CD4-positive, alpha-beta T cell treated with Interferon alpha-2 for 1 hour (primary cell): ENCODE data around the gene ZNF331.
"Not testable (repeated sequence)": the region's sequence is repeated elsewhere in the genome, so short reads cannot be mapped to it uniquely, and the experiment has no call there.

Experiments
- DNase-seq, 2 donors: peaks; one replicate each; pipeline ENCODE4 v3.0.0-alpha.2; 2020 to 2022

Gene ZNF331

DNA sequence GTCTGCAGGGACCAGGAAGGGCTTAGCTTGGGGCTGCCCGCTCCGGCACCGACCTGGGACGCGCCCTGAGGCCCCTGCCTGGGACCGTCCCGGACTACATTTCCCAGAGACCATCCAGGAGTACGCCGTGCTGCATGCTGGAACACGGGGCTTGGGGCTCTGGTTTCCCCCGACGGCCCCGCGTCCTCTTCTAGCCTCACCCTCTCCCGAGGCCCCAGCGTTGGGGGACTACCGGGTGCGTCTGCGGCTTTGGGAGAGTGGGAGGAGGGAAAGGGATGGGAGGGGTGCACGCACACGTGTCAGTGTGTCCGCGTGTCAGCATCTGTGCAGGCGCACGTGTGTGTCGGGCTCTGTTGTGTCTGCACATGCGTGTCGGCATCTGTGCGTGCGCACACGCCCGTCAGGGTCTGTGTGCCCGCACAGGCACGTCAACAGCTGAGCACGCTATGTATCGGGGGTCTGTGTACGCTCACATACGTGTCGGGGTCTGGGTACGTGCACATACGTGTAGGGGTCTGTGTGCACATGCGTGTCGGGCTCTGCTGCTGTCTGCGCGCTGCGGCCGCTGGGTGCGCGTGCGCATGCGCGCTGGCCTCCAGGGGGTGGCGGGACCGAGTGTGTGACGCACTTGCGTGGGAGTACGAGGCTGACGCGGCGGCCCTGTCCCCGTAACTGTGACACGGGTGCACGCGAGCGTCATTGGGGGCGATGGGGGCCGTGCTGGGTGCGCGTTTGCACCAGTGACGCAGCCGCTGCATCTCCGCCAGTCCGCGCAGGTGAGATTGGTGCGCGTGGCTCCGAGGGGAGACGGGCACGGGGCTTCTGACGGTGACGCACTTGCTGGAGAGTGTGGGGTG lies at the start of gene ZNF331:
Gene ZNF331 (plus strand): TSS at position 625 of the 857 bp plus-strand sequence. CDS start 31,232 bp downstream, outside the sequence.
- DNase-seq = peak; percentile 93 to 94

DNA sequence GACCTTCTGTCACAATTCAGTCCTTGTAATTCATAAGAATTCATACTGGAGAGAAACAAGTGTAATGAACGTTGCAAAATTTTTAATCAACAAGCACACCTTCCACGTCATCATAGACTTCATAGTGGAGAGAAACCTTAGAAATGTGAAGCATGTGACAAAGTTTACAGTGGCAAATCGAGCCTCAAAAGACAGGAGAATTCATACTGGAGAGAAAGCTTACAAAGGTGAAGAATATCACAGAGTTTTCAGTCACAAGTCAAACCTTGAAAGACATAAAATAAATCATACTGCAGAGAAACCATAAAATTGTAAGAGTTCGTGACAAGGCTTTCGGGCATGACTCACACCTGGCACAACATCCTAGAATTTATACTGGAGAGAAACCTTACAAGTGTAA lies 45.8 kb upstream of the ZNF331 start:
- no peak for DNase-seq

DNA sequence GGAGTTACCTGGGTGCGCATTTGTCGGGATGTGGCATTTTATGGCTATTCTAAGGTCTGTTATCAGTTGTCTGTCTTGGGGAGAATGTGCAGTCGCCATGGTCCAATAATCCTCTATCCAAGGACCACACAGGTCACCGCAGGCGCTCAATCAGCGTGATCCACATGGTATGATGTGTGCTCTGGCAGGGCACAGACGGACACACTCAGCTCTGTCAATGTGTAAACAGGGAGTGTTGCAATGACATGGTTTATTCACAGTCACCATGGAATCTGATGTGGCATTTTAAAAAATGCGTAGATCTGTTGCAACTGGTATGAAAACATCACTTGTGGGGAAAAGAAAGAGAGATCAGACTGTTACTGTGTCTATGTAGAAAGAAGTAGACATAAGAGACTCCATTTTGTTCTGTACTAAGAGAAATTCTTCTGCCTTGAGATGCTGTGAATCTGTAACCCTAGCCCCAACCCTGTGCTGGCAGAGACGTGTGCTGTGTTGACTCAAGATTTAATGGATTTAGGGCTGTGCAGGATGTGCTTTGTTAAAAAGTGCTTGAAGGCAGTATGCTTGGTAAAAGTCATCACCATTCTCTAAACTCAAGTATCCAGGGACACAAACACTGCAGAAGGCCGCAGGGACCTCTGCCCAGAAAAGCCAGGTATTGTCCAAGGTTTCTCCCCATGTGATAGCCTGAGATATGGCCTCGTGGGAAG lies 40.5 kb upstream of the ZNF331 start:
- not testable (repeated sequence) for DNase-seq

DNA sequence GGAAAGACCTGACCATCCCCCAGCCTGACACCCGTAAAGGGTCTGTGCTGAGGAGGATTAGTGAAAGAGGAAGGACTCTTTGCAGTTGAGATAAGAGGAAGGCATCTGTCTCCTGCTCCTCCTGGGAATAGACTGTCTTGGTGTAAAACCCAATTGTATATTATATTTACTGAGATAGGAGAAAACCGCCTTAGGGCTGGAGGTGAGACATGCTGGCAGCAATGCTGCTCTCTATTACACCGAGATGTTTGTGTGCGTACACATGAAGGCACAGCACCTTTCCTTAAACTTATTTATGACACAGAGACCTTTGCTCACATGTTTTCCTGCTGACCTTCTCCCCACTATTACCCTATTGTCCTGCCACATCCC lies 39.9 kb upstream of the ZNF331 start:
- DNase-seq = not testable (repeated sequence)

DNA sequence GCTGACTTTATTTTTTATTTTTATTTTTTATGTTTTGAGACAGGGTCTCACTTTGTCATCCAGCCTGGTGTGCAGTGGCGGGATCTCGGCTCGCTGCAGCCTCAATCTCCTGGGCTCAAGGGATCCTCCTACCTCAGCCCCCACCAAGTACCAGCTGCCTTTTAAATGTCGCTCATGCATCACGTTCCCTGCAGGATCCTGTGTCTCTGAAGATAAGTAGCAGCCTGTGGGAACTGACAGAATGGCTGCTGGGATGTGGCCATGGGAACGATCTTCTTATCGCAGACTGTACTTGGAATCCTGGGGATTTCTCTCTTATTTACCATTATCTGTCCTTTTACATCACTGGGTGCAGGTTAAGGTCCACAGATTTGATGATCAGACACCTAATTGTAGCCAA lies 34.8 kb upstream of the ZNF331 start:
- DNase-seq = not testable (repeated sequence)

DNA sequence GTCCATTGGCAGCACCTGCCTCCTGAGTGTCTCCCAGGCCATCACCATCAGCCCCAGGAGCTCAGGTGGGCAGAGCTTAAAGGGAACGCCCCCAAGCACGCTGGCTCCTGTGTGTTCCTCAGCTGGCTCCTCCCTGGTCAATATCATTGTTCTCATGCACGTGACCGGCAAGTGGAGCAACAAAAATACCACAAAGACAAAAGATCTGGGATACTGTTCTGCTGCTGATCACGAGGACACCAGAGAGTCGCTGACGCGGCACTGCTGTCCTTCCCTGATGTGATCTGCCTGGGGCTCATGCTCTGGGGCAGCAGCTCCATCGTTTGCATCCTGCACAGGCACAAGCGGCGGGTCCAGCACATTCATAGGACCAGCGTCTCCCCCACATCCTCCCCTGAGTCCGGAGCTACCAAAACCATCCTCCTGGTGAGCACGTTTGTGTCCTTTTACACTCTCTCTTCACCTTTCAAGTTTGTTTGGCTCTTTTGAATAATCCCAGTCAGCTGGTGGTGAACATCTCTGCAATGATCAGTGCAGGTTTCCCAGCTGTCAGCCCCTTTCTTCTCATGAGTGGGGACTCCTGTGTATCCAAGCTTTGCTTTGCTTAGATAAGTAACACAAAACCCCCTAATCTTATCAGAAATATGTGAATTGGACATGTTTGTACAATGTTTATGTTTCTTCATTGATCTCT lies 34.1 kb upstream of the ZNF331 start:
- not testable (repeated sequence) for DNase-seq

DNA sequence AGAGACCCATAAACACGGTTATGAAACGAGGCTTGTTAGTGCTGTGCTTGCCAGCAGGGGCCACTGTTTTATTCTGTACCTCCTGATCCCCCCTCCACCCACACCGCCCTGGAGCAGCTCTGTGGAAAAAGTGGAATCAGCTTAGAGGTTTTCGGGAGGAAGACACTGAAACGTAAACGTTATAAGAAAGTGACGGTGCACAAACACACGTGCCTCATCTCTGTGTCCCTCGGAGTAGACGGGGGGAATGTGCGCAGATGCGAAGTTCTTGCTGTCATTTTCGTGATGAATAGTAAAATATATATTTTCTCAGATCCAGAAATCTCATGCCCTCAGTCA lies 33.6 kb upstream of the ZNF331 start:
- not testable (repeated sequence) for DNase-seq

DNA sequence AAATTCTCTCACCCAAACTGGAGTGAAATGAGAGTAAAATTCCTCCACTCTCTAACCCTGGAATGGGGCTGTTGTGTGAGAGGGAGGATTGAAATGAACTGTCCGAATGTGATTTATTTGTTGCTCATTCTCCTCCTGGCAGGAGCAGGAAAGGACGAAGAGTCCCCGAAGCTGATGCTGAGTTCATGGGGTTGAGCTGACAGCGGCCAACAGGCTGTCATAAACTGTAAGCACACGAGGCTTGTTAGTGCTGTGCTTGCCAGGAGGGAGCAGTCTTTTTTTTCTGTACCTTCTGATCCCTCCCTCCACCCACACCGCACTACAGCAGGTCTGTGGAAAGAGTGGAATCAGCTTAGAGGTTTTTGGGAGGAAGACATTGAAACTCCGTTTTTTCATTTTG lies 33.1 kb upstream of the ZNF331 start:
- no peak for DNase-seq

DNA sequence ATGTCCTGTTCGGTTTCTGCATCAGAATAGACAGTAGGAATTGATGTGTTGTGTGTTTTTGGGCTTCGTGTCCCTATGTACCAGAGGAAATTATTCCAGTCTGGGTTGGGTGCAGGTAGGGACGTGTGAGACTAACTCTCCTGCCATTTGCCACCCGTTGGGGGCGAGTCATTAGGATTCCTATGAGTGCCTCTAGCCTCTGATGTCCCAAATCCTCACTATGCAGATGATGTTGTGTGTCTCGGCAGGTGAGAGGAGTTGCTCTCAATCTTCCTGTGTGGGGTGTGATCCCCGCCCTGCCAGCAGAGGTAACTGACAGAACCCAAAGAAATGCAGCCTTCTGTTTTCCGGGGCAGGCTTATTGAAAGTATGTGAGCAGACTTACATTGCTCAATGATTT lies 31.2 kb upstream of the ZNF331 start:
- no peak for DNase-seq

DNA sequence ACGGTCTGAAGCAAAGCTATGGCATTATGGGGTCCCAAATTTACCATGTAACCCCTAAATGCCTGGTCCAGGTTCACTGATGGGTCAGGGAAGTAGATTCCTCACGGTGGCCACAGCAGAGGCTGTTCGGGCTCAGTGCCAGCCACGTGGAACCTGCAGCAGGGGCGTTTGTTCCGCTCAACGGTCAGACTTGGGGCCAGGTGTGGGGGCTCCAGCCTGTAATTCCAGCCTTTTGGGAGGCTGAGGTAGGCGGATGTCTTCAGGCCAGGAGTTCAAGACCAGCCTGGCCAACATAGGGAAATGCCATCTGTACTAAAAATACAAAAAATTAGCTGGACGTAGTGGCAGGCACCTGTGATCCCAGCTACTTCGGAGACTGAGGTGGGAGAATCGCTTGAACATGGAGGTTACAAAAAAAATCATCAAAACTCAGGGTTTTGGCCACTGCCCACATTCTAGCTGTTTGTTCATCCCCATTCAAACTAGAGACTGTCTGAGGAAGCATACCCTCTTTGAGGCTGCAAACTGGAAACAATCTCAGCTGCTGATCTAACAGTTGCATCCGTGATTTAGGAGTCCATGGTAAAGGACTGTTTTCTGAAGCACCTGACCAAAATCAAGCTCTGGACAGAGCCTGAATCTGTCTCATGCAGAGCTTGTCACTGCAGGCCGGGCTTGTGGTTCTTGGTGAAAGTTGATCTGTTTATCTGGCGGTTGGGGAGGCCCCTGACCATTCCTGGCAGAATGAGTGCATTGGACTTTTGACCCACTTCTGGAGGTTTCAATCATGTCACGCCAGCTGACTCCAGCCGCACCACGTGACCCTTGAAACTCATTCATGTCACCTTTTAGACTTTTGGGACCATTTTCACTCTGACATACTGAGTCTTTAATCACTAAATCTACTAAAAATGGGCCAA lies 30.2 kb upstream of the ZNF331 start:
- DNase-seq = no peak

DNA sequence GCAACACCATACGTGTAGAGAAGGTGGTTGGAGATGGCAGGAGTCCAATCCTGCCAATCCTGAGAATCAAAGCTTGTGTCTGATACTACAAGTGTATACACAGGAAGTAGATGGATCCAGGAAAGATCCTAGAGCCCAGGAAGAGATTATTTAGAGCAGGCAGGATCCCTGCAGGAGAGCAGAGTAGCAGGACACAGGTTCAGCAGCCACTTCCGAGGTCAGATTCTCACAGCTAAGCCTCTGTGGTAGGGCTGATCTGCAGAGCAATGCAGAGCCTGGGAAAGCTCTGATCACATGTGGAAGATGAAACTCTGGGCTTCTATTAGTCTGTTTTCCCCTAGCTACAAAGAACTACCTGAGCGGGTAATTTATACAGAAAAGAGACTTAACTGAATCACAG lies 28.5 kb upstream of the ZNF331 start:
- no peak for DNase-seq

DNA sequence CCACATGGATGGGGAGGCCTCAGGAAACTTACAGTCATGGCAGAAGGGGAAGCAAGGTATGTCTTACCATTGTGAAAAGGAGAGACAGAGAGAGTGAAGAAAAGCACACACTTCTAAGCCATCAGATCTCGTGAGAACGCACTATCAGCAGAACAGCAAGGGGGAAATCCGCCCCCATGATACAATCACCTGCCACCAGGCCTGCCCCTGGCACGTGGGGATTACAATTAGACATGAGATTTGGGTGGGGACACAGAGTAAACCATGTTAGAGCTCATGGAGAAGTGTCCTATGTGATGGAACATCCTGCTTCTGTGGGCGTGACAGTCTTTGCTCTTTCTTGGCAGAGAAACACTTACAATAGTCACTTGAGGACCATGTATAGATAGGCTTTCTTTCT lies 28.1 kb upstream of the ZNF331 start:
- DNase-seq = no peak

DNA sequence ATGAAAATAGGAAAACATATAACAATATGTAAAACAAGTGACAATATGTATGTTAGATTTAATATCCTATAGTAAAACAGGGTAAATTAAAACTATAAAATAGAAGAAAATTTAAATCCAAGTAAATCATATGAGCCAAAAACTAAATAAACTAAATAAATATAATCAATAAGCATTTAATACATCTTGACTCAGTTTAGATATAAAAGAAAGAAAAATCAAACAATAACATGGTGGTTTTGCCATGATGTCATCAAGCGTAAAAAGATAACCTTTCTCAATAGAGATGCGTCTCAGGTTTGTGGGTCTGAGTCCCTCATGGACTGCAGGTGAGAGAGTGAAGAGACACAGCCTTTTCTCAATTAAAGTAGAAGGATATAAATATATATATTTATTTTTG lies 26.6 kb upstream of the ZNF331 start:
- no peak for DNase-seq

DNA sequence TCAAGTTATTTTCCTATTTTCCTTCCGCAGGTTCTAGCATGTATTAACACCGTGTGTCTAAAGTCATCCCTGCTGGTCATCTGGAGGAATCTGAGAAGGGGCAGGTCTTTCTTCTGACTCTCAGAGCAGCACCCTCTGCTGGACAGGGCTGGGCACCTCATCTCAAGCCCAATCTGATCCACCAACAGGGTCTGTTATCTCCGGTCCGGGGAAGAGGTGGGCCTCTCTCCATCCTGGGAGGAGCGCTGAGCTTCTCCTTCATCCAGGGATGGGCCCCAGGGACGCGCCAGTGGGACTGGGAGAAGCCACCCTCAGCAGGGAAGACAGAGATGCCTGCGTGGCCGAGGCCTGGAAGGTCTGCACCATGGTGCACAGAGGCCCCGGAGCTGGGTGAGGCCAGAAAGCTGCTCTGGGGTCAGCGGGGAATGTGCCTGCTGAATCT lies 26.0 kb upstream of the ZNF331 start:
- DNase-seq = peak; percentile 53 to 58

DNA sequence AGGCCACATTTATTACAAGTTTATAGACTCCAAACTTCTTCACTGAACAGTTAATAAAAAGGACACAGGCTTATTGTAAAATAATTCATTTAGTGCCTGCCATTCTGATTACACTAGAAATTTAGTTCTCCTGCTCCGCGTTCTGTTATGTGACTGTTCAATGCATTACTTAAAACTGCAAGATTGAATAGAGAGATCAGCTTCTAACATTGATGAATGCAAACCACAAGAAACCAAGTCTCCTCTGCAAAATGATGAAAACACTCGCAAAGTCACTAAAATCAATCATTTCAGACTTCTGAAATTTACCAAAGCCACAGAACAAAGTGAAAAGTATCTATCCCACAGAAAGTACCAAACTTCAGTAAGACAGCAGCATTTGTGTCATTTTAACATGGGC lies 22.9 kb upstream of the ZNF331 start:
- DNase-seq = not testable (repeated sequence)

DNA sequence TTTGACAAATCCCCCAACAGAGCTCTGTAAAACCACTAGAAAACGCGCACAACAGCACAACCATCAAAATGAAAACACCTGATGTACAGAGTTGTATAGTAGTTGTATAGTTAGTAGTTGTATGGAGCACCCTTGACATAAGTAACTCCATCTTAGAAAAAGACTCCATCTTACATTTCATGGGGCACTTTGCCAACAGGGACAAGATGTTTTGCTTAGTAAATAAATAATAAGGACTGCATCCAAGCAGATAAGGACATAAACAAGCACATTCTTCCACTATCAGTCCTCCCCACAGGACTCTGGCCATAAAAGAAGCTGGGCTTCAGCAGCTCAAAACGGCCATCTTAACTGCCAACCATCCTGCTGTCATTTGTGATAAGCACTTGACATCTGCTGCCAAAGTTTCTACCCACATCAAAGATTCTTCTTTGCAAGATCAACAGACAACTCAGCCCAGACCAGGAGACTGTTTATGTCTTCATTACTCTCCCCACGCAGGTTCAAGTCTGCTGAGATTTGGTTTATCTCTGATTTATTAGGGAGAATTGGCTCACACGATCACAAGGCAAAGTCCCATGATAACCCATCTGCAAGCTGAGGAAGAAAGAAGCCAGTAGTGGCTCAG lies 20.7 kb upstream of the ZNF331 start:
- no peak for DNase-seq

DNA sequence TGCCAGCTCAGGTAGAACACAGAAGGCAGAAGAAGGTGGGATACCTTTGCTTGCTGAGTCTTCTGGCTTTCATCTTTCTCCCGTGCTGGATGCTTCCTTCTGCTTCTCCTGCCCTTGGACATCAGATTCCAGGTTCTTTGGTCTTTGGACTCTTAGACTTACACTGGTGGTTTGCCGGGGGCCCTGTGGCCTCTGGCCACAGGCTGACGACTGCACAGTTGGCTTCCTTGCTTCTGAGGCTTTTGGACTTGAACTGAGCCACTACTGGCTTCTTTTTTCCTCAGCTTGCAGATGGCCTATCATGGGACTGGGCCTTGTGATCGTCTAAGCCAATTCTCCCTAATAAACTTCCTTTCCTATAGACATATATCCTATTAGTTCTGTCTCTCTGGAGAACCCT lies 19.8 kb upstream of the ZNF331 start:
- DNase-seq = no peak

DNA sequence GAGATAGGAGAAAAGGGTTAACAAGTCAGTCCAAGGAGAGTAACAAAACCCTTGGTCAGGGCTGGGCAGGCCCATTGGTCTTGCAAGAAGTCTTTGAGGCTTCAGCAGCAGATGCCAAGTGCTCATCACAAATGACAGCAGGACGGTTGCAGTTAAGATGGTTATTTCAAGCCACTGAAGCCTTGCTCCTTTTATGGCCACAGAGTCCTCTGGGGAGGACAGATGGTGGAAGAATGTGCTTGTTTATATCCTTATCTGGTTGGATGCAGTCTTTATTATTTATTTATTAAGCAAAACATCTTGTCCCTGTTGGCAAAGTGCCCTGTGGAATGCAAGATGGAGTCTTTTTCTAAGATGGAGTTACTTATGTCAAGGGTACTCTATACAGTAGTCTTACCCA lies 19.2 kb upstream of the ZNF331 start:
- DNase-seq = no peak

DNA sequence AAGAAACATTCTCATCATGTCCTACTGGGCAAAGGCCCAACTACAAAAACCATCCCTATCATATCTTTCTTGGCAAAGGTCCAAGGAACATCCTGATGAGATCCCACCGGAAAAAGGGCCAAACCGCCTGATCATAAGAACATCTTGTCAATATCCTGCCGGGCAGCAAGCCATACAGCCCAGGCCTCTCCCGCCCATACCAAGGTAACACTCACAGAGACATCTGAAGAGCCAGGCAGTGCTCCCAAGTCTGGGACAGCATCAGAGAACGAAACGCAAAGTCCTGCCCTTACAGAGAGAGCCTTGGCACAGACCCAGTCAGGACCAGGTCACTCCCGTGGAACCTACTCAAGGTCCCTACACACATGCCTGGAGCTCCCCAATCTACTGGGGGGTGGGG lies 18.5 kb upstream of the ZNF331 start:
- no peak for DNase-seq

DNA sequence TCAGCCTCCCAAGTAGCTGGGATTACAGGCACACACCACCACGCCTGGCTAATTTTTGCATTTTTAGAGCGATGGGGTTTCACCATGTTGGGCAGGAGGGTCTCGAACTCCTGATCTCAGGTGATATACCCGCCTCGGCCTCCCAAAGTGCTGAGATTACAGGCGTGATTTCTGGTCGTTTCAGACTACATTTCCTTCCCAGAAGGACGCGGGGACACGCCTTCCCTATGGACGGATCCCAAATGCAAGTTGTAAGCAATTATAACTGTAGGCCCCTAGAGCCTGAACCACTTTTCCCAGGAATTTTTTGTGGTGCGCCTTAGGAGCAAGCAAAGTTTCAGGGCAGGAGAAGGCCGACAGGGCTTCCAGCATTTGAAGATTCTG lies 17.8 kb upstream of the ZNF331 start:
- no peak for DNase-seq

DNA sequence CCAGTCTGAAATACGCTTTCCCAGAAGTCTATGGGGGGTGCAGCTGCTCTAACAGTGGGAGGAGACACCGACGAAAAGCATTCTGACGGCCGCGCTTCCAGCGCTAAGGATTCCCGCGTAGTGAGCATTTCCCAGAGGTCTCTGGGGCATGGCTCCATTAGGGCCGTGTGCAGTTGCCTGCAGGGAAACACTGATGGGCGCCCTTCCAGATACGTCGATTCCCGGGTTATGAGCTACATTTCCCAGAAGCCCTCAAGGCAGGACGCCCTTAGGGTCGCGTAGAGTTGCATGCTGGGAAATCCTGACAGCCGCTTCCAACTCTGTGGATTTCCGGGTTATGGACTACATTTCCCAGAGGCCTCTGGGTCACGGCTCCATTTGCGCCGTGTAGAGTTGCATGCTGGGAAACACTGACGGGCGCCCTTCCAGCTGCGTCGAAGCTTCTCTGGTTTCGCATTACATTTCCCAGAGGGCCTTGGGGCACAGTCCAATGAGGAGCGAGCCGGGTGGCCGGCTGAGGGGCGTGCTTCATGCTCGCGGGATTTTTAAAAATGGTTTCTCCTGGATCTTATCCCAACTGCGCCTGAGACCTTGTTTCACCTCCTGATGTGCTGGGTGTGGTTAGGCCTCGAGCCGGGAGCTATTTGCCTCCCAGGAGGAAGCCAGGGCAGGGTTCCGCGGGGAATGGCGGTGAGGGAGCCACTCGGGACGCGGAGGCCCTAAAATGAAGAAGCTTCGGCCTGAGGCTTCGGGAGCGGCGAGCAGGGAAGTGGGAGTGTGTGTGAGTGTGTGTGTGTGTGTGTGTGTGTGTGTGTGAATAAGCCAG lies 17.2 kb upstream of the ZNF331 start:
- peak; percentile 94 to 96 for DNase-seq
